GM04503 (cell line): Measurements from ENCODE around the gene CFL1.
"Not testable (repeated sequence)": the region's sequence is repeated elsewhere in the genome, so short reads cannot be mapped to it uniquely, and the experiment has no call there.

Experiments
- DNase-seq: peaks from one replicate; pipeline ENCODE4 v3.0.0-alpha.2; 2012; ENCODE audit warnings: low read depth

The CFL1 gene

GRCh38 chr11:65832231-65832630 is 25.7 kb downstream of the CFL1 start:
- DNase-seq = not testable (repeated sequence)

- no peak for DNase-seq
These were observed 28.5 kb downstream of the CFL1 start for GRCh38 chr11:65829459-65829858.

- no peak for DNase-seq
These were observed 30.8 kb downstream of the CFL1 start for GRCh38 chr11:65826984-65827735.

- no peak for DNase-seq
These were observed 35.0 kb downstream of the CFL1 start for GRCh38 chr11:65822776-65823528.

DNA sequence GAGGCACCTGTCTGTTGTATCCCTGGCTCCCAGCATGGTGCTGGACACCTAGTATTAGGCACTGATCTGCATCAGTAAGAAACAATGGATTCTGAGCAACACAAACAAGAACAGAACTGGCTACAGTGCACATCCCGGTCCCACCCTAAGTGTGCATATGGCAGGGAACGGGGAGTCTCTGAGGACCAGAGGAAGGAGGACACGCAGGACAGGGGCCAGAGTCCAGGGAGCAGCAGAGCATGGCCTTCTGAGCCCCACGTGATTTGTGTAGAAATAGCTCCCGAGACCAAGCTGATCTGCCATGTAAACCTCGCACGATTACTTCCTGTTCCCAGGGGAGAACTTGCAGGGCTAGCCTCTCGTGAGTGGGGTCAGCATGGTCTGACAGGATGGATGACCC is 36.9 kb downstream of the CFL1 start:
- no peak for DNase-seq

DNA sequence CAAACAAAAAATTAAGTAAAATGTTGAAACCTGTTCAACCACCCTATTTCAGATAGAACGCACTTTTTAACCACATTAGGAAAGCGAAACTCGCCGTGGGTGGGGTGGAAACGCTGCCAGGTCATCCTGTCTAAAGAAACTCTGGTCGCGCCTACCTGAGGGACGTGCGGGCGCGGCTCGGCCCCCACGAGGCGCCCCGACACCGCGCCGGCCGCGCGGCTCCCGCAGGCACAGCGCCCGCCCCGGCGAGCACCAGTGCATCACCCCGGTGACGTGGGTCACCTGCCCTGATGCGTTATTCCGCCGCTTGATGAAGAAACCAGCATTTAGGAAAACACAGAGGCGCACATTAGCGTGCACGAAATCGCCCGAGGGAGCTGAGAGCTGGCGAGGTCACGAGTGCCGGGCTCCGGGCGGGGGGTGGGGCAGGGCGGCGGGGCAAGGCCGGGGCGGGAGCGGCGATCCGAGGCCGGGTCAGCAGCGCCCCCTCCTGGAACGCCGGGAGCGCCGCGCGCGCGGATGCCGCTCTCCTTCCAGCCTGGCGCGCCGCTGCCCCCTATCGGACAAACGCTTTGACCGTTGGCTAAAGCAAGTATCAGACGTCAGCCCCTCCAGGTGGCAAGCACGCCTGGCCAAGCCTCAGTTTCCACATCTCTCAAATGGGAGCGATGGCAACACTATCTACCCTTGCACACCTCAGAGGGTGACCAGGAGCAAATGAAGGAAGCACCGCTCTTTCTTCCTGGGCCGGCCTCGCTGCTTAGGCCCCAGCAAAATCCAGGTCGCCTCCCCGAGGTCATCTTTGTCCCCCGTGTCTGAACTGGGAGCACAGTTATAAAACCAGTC is 39.9 kb downstream of the CFL1 start:
- DNase-seq = peak; percentile 17

DNA sequence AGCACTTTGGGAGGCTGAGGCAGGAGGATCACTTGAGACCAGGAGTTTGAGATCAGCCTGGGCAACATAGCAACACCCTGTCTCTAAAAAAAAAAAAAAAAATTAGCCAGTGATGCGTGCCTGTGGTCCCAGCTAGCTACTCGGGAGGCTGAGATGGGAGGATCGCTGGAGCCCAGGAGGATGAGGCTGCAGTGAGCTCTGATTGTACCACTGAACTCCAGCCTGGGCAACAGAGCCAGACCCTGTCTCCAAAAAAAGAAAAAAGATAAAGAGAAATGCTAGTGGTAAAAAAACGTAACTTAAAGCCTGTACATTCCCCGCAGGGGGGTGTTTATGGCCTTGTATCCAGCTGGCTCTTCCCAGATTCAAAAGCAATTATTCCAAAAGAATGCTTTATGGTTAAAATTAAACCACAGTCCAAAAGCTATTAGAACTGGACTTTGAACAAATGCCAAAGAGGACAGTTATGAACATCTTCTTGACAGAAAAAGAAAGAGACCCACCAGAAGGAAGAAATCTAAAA is 40.6 kb downstream of the CFL1 start:
- DNase-seq = no peak

DNA sequence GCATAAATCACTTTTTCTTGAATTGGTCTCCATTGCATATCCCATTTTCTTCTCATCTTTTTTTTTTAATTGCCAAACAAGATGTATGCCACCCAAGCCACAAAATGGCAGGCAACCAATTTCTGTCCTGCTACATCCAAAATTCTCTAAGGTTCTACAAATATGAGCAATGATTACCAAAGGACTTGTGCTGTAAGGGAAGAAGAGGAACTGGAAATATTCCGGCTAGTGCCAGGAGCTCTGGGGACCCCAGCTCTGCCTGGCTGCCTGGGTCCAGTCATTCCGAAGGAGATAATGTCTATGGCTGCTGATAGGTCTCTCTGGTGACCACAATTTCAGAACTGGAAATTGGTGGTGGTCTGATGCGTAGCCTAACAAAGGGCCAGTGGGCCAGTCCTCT is 41.3 kb downstream of the CFL1 start:
- no peak for DNase-seq

- no peak for DNase-seq
These were observed 42.9 kb downstream of the CFL1 start for GRCh38 chr11:65814986-65815565.

DNA sequence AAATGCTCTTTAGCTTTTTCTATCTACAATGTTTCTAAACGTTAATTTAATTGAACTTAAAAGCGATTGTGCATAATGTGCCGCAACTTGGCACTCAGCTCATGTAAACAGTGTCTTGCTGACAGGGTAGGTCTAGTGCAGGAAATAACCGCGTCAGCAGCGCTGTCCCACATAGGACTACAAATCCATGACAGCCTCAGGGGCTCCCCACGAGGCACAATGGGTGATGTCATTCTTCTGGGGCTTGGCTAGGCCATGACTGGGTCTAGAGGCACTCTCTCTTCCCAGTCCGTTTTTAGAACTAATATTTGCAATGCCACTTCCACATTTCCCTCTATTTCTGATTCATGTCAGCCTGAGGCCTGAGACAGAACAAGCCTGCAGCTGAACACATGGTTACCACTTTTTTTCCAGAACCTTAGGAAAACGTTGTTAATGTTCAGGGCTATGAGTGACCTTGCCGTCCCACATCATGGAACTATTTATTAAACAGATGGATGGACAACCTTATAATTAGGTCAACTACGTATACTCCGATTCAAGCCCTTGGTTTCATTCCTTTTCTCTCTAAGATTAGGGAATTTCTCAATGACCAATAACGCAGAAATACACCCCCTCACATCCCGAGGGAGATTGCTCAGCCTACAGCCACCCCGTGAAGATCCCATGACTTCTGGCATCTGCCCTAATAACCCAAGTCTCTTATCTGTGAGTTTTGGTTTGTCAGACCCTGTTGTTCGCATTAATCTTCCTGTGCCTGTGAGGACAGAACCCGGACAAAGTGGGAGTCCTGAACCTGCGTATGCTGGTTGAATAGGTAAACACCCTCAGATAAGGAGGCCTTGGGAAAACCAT is 43.6 kb downstream of the CFL1 start:
- no peak for DNase-seq

GRCh38 chr11:65811764-65812475 is 46.1 kb downstream of the CFL1 start:
- no peak for DNase-seq

- no peak for DNase-seq
These were observed 47.7 kb downstream of the CFL1 start for GRCh38 chr11:65810046-65810868.

DNA sequence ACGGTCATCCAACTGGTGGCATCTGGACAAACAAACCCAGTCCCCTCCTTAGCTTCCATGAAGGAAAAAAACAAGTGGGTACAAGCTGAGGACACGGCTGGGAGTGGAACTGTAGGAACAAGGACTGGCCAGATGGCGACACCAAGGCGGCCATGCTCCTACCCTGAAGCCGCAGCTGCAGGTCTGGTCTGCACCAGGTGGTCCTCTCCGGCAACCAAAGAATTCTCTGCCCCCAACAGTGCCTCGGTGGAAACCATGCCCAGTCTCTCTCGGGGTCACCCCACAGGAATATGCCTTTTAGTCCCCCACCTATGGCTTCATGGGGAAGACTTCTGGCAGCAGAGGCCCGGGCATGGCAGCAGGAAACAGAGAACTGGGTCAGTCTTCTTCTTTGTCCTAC is 48.5 kb downstream of the CFL1 start:
- DNase-seq = no peak

DNA sequence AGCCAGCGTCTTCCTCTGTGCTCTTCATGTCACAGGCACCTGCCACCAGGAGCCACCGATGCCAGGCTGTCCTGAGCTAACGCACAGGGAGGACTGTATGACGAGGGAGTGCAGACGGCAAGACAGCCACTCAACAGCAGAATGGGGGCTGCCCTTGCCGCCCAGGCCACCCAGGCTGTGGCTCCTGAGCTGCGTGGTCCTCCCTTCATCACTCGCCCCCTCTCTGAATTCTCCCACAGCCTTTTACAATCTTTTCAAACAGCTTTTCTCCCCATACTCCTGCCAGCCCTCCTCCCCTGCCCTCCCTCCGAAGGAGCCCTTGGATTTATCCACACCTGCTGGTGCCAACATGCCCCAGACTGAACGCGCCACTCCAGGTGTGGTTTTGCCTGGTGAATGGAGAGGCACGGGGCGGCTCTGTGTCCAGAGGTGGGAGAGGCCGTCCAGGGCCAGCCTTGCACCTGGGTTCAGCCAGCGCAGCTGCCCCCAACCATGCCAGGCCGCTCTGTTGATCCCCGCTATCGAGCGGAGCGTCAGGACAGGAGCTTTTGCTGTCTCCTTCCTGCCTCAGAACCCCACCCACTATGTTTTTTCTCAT is 49.1 kb downstream of the CFL1 start:
- no peak for DNase-seq

GRCh38 chr11:65806979-65807378 is 51.0 kb downstream of the CFL1 start:
- no peak for DNase-seq
